Measurements from ENCODE around the gene SAT2. TPM values are rescaled to one million over a fixed set of nuclear protein-coding genes. Genes with fewer than 3 reads are reported as not detected.

SAT2 gene
- total and polyA plus RNA-seq, 2 of the 13 experiments (the other 11 are each of a cell fraction or from before 2014, with no cell fraction given): 37.6 to 93.7 TPM

GRCh38 chr17:7614425-7615264, 13.0 kb downstream of the SAT2 start, which contains the start of gene FXR2 (continued):
- TF ChIP-seq, protein P1, sequence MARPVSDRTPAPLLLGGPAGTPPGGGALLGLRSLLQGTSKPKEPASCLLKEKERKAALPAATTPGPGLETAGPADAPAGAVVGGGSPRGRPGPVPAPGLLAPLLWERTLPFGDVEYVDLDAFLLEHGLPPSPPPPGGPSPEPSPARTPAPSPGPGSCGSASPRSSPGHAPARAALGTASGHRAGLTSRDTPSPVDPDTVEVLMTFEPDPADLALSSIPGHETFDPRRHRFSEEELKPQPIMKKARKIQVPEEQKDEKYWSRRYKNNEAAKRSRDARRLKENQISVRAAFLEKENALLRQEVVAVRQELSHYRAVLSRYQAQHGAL (CRISPR knock-in tag; IDR thresholded peaks at IDR 0.05; ENCODE audit: not compliant biosample characterization): no peak
- TF ChIP-seq RAD21 (CRISPR knock-in tag; IDR thresholded peaks at IDR 0.05): peak; percentile 58
- no peak; the same call in 1 of the 2 replicates for TF ChIP-seq HOXA3 (CRISPR knock-in tag; IDR thresholded peaks at IDR 0.05)
- TF ChIP-seq ZNF12 (CRISPR knock-in tag; IDR thresholded peaks at IDR 0.05): 0 out of 2 replicates have a peak, but pooled peaks have one; percentile 3
- 0 out of 2 replicates have a peak, but pooled peaks have one; percentile 31 for TF ChIP-seq CREM (IDR thresholded peaks at IDR 0.05)
- TF ChIP-seq CREM (CRISPR knock-in tag; IDR thresholded peaks at IDR 0.05): no peak
- no peak for TF ChIP-seq PBX2 (CRISPR knock-in tag; IDR thresholded peaks at IDR 0.05)
- no peak for TF ChIP-seq GLMP (CRISPR knock-in tag; IDR thresholded peaks at IDR 0.05; ENCODE audit: borderline replicate concordance)
- TF ChIP-seq, protein P2, sequence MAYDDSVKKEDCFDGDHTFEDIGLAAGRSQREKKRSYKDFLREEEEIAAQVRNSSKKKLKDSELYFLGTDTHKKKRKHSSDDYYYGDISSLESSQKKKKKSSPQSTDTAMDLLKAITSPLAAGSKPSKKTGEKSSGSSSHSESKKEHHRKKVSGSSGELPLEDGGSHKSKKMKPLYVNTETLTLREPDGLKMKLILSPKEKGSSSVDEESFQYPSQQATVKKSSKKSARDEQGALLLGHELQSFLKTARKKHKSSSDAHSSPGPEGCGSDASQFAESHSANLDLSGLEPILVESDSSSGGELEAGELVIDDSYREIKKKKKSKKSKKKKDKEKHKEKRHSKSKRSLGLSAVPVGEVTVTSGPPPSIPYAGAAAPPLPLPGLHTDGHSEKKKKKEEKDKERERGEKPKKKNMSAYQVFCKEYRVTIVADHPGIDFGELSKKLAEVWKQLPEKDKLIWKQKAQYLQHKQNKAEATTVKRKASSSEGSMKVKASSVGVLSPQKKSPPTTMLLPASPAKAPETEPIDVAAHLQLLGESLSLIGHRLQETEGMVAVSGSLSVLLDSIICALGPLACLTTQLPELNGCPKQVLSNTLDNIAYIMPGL (CRISPR knock-in tag; IDR thresholded peaks at IDR 0.05; ENCODE audit: borderline replicate concordance in 1 of 2, low read depth in 1 of 2): peak in 1 of 2 experiments; percentile 24; a peak in 2 of 4 replicates
- TF ChIP-seq, protein P3, sequence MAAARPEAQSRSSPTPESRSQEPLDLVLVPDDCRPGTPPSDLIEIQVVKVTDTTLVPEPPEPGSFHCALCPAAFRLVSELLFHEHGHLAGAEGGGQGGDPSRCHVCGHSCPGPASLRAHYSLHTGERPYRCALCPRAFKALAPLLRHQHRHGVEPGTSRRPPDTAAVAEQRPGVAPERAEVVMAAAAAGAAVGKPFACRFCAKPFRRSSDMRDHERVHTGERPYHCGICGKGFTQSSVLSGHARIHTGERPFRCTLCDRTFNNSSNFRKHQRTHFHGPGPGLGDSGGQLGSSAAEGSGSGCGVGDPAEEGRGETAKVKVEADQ (CRISPR knock-in tag; IDR thresholded peaks at IDR 0.05; ENCODE audit: borderline replicate concordance): no peak
- 0 out of 2 replicates have a peak, but pooled peaks have one; percentile 26 for TF ChIP-seq KDM5A (IDR thresholded peaks at IDR 0.05; ENCODE audit: borderline replicate concordance, low read length)
- no peak for TF ChIP-seq KDM6A (CRISPR knock-in tag; IDR thresholded peaks at IDR 0.05; ENCODE audit: low read depth)
- peak; percentile 43 for TF ChIP-seq GABPB1 (CRISPR knock-in tag; IDR thresholded peaks at IDR 0.05)
- TF ChIP-seq, protein P4, sequence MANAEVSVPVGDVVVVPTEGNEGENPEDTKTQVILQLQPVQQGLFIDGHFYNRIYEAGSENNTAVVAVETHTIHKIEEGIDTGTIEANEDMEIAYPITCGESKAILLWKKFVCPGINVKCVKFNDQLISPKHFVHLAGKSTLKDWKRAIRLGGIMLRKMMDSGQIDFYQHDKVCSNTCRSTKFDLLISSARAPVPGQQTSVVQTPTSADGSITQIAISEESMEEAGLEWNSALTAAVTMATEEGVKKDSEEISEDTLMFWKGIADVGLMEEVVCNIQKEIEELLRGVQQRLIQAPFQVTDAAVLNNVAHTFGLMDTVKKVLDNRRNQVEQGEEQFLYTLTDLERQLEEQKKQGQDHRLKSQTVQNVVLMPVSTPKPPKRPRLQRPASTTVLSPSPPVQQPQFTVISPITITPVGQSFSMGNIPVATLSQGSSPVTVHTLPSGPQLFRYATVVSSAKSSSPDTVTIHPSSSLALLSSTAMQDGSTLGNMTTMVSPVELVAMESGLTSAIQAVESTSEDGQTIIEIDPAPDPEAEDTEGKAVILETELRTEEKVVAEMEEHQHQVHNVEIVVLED (CRISPR knock-in tag; IDR thresholded peaks at IDR 0.05; ENCODE audit: borderline replicate concordance): peak; percentile 37; the same call in 1 of the 2 replicates
- TF ChIP-seq ZNF75D (CRISPR knock-in tag; IDR thresholded peaks at IDR 0.05; ENCODE audit: borderline replicate concordance): 0 out of 2 replicates have a peak, but pooled peaks have one; percentile 40
- peak; percentile 76; the same call in 1 of the 2 replicates for TF ChIP-seq MAZ (IDR thresholded peaks at IDR 0.05; ENCODE audit: borderline replicate concordance, low read depth, low read length)
- peak; percentile 40; the same call in 1 of the 2 replicates for TF ChIP-seq MAZ (CRISPR knock-in tag; IDR thresholded peaks at IDR 0.05; ENCODE audit: low read depth)
- no peak for TF ChIP-seq TOPORS (CRISPR knock-in tag; IDR thresholded peaks at IDR 0.05)
- peak; percentile 78; the same call in 1 of the 2 replicates for TF ChIP-seq ZFP82 (CRISPR knock-in tag; IDR thresholded peaks at IDR 0.05; ENCODE audit: borderline replicate concordance)
- TF ChIP-seq ZNF792 (CRISPR knock-in tag; IDR thresholded peaks at IDR 0.05): no peak

All from HepG2 (cell line).